HG03354 (cell line): Measurements from ENCODE around the gene YEATS4.

Experiments used
- ATAC-seq: cut with Tn5 transposase; IDR thresholded peaks from one replicate; pipeline ENCODE4 v1.9.1; 2021; ENCODE audit warnings: mild to moderate bottlenecking; ENCODE audit not compliant: unreplicated experiment, poor library complexity, severe bottlenecking

Gene YEATS4

DNA sequence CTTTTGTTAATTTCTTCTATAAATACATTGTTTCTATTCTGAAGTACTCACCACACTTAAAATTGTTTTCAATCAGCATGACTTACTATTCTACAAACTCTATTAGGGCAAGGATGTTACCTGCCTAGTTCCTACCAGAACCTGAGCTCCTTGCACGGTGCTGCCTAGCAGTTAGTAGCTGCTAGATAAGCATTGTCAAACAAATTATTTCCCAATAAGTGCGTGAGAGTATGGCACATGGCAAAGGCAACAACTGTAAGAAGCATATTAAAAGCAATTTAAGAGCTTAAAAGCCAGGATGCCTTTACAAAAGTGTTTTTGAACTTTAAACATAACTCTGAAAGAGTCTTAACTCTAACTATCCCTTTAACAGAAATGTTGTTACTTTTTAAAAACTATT is 19.5 kb upstream of the YEATS4 start:
- ATAC-seq, result no peak

DNA sequence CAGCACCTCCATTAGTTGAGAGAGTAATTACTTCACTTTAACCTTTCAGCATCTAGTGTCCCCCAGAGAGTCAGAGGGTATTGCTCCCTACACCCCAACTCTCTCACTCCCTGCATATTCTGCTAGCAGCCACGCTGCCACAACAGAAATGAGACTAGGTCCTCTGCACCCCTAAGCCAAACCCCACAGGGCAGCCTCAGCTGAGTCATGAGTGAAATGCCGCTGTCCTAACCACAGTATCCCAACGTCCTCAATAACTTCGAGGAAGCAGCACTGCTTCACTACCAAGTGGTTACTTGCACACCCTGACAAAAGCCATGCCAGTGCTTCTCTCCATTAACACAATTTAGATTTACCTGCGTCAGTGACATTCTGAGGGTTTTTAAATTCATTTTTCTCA is 18.2 kb upstream of the YEATS4 start:
- ATAC-seq, result no peak

DNA sequence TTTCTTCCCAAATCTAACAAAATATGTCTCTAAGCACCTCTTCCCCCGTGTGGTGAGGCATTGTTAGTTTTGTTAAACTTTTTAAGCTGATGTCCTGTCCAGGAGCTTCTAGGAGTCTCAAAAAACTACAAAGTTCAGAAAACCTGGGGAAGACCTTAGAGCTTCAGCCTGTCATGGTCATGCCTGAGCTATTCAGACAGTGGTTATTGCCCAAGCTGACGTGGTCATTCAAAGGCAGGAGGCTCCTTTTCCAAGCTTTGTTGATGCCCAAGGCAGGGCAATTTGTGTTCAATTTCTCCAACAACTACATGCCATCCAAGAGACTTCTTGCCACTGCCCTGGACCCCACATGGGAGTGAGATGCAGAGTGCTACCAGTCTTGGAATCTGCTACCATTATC is 17.1 kb upstream of the YEATS4 start:
- no peak for ATAC-seq

DNA sequence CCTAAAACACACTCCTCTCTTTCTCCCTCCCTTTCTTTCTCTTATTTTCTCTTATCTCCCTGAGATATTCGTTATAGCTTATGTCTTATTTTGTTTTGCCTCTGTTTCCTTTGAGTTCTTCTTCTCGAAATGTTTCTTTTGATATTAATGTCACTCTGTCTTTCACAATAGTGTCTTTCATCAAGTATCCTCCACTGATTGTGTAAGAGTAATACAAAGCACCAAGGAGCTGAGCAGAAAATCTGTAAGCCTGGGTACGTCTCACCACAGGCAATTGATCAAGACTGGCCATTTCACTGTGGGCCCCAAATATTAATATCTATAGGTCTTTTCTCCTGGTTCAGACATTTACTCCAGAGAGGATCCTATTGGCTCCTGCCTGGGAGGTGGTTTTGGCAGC is 16.2 kb upstream of the YEATS4 start:
- no peak for ATAC-seq

DNA sequence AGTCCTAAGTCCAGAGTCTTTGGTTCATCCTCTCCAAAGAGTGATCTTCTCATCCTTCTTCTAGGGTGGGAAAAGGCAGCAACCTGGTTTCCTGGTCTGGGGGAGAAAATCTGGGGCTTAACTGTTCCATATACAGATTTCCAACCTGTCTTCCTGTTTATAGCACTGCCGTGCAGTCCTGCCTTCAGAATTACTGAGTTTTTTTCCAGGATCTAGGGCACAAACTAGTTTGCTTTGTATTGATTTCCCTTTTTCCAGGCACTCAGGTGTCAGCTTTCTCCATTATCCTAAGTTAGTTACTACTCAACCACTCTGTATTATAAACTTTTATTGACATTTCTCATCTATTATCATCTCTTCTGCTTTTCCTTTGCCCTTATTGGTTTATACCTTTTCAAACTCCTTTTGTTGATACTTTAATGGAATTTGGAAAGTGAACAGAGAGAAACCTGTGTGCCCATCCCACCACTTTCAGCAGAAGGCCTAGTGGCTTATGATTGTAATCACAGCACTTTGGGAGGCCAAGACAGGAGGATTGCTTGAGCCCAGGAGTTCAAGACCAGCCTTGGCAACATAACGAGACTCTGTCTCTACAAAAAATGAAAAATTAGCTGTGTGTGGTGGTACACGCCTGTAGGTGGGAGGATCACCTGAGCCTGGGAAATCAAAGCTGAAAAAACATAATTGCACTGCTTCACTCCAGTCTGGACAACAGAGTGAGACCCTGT is 15.5 kb upstream of the YEATS4 start:
- no peak for ATAC-seq

DNA sequence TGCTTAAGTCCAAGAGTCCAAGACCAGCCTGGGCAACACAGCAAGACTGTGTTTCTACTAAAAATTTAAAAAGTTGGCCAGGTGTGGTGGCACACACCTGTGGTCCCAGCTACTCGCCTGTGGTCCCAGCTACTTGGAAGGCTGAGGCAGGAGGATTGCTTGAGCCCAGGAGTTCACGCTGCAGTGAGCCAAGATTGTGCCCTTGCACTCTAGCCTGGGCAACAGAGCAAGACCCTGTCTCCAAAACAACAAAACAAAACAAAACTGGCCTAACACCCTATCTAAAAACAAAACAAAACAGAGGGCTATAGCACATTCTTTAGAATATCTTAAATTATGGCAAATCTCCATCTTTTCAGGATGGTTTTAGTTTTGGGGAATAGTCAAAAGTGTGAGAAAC is 14.5 kb upstream of the YEATS4 start:
- no peak for ATAC-seq

DNA sequence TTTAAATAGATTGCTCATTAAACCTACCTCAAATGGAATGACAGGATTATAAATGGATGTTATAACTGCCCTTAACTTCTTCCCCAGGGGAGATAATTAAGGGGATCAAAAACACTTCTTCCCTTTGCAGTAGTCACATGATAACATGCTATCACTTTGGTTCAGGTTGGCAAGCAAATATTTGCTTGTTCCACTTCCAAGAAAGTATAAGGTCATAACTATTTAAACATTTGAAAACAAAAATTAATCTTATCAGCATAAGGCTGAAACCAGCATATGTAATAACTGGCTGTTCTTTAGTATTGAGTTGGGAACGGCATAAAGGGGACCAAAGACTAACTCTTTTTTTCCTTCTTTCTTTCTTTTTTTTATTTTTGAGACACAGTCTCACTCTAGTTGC is 13.8 kb upstream of the YEATS4 start:
- ATAC-seq, result no peak

DNA sequence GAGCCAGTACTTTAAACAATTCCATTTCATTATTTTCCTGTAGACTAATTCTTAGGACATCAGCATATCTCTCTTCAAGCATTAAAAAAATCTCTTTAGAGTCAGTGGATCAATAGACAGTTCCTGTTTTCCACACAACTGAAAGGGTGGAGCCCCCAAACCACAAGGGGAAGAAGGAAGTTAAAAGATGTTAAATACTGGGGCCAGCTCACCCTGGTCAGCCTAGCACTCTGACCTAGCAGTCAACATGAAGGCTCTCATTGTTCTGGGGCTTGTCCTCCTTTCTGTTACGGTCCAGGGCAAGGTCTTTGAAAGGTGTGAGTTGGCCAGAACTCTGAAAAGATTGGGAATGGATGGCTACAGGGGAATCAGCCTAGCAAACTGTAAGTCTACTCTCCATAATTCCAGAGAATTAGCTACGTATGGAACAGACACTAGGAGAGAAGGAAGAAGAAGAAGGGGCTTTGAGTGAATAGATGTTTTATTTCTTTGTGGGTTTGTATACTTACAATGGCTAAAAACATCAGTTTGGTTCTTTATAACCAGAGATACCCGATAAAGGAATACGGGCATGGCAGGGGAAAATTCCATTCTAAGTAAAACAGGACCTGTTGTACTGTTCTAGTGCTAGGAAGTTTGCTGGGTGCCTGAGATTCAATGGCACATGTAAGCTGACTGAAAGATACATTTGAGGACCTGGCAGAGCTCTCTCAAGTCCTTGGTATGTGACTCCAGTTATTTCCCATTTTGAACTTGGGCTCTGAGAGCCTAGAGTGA is 11.2 kb upstream of the YEATS4 start, which contains the start of gene LYZ:
Gene LYZ (plus strand): TSS at position 220 of the 777 bp plus-strand sequence. CDS start 28 bp downstream, at position 248.
- no peak for ATAC-seq

DNA sequence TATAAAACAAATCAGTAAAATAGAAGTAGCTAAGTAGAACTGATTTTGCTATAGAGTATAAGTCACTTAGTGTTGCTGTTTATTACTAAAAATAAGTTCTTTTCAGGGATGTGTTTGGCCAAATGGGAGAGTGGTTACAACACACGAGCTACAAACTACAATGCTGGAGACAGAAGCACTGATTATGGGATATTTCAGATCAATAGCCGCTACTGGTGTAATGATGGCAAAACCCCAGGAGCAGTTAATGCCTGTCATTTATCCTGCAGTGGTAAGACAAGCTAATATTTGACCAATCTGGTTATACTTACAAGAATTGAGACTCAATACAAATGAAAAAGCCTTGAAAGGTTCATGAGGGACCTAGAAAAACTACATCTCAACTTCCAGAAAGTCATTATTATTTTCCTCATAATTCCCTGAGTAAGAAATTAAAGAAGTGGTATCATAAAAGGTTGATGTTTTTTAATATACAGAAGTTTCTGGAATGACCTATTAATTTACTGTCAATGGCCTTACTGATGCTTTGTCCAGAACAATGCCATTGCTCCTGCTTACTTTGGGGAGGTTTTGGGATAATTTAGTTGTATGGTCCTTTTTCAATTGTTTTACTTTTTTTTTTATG is 9.4 kb upstream of the YEATS4 start:
- ATAC-seq, result no peak

DNA sequence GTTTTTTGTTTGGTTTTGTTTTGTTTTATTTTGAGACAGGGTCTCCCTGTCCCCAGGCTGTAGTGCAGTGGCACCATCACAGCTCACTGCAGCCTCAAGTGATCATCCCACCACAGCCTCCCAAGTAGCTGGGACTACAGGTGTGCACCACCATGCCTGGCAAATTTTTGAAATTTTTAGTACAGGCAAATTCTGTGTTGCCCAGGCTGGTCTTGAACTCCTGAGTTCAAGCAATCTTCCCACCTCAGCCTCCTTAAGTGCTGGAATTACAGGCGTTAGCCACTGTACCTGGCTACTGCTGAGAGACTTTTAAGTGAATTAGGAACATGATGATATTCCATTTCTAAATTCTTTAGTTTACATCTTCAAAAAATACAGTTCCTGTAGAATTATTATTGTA is 8.8 kb upstream of the YEATS4 start:
- ATAC-seq, result no peak

DNA sequence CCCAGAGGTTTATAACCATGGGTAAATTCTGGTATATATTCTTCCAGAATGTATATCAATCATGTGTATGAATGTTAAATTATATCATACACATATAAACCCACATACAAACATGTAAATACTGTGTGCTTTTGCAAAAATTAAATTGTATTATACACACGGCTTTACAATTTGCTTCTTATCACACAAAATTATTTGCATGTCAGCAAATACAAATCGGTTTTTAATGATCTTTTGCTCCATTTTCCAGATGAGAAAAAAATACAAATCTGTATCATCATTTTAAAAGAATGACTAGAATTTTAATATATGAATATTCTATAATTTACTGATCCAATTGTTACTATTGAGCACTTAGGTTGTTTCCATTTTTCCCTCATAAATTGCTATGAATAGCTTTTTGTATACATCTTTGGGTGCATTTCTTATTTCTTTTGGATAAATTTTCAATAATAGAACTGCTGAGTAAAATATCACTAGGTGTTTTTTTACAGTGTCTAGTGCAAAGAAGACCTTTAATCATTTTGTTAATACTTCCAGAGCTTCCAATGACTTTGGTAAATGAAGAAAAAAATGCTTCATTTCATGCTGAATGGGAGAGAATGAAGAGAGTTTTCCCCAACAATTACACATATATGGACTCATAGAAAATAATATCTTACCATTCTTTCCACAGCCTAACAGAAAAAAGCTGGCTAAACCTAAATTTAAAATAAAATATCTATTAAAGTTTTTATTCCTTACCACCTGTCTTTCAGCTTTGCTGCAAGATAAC is 7.9 kb upstream of the YEATS4 start:
- no peak for ATAC-seq

DNA sequence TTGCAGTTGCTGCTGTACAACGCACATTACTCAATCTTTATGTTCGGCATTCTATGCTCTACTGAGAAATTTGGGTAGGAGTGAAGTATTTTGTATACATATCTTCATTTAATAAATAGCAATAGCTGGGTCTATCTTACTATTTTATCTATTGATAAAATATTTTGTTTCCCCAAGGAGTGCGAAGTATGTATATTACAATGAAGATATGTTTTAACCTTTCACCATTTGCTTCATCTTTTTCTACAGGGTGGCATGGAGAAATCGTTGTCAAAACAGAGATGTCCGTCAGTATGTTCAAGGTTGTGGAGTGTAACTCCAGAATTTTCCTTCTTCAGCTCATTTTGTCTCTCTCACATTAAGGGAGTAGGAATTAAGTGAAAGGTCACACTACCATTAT is 6.6 kb upstream of the YEATS4 start:
- no peak for ATAC-seq

DNA sequence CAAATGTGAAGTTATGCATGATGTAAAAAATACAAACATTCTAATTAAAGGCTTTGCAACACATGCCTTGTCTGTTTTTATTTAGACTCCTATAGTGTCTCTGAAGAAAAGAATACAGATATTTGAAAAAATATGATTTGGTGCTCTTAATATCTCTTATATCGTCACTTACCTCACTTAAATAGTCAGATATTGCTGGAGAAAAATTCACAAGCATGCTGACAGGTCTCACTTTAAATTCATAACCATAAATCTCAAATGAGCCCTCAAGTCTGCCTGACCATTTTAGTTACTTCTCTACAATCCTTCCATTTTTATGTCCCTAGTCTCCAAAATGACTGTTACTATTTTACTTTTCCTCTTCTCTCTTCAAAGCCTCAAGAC is 5.4 kb upstream of the YEATS4 start:
- ATAC-seq, result no peak

DNA sequence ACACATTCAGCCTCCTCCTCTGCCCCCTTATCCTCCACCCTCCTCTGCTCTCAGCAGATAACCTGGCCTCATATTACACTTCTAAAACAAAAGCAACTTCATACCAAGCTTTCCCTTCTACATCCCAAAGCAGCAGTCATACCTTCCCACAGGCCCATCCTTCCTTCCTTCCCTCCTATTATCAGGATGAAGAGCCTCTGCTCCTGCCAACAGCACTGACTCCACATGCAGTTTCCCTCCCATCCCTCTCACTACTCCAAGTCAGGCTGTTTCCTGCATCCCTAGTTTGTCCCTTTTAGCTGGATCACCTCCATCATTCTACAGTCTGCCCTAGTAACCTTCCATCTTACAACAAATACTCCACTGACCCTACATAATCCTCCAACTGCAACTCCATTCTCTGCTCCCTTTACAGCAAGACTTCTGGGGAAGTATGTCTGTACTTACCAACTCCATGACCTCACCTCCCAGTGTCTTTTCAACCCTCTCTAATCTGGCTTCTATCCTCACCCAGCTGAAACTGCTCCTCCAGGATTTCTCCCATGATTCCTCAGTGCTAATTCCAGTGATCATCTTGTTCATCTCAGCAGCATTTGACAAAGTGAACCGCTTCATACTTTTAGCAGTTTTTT is 4.9 kb upstream of the YEATS4 start:
- no peak for ATAC-seq

DNA sequence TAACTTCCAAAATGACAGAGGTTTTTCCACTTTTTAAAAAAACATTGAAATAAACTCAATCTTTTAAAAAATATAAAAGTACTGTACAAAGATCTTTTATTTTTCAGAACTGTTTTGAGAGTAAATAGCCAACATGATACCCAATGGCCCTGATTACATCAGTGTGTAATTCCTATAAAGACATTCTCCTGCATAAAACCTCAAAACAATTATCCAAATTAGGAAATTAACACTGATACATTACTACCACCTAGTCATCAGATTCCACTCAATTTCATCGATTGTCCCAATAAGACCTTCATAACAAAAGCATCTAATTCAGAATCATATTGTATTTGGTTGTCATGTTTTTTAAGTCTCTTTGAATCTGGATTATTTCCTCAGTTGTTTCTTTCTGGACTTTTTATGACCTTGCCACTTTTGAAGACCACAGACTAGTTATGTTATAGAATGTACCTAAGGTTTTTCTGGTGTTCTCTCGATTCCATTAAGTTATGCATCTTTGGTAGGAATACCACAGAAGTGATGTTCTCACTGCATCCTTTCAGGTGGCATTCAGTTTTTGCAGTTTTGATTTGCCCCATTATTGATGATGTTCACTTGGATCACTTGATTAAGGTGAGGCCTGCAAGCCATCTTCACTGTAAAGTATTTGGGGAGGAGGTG is 4.0 kb upstream of the YEATS4 start:
- ATAC-seq, result no peak

DNA sequence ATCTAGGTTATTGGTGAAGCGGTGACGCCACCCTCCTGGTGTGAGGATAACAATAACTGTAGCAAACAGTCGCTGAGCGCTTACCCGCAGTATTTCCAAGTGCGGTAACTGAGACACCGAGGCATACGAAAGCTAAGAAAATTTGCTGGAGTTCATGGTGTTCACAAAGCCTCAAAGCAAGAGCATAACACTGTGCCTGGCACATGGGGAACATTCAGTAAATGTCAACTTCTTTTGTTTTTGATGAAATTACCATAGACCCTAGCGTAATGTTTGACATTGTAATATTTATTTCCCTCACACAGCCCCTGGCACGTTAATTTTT is 767 bp downstream of the YEATS4 start:
- no peak for ATAC-seq

DNA sequence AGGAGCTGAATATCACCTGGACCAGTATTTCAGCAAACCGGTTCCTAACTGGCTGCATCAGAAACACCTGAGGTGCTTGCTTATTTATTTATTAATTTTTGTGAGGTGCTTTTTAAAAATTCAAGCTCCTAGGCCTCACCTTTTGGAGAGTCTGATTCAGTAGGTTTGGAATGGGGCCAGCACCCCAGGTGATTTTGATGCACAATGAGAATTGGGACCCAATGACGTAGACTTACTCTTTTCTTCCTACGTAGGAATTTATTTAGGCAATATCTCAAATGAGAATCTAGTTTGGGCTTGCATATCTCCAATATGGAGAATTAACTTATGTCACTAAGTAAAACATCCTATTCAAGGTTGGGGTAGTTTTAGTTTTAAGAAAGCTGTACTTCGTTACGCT is 7.3 kb downstream of the YEATS4 start:
- ATAC-seq, result no peak

DNA sequence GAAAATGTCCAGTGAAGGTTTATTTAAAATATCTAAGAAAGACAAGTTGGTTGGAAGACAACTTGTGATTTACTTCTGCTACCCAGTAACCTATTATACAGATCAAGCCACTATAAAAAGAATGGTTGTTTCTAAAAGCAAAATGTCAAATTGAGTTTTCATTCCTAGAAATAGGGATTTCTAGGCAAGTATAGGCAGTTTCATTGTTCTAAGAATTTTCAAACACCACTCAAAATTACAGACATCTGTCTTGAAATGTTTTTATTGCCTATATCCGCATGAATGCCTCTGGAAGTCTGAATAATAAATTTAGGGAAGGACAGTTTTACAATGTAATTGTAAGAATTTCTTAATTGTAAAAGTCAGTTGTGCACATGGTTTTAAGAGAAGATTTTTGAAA is 8.6 kb downstream of the YEATS4 start:
- ATAC-seq, result no peak

DNA sequence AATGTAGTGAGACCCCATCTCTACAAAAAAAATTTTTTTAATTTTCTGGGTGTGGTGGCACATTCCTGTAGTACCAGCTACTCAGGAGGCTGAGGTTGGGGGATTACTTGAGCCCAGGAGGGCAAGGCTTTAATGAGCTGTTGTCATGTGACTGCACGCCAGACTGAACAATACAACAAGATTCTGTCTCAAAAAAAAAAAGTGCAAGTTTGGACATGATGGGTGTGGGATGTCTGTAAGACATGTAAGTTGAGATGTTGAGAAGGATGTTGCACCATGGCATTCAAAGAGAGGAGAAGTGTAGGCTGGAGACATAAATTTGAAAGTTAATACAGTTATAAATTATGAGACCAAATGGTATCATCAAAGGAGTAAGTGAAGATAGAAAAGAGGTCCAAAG is 23.5 kb downstream of the YEATS4 start:
- ATAC-seq, result no peak
